ENCODE results near the gene SEC16B.

DNA sequence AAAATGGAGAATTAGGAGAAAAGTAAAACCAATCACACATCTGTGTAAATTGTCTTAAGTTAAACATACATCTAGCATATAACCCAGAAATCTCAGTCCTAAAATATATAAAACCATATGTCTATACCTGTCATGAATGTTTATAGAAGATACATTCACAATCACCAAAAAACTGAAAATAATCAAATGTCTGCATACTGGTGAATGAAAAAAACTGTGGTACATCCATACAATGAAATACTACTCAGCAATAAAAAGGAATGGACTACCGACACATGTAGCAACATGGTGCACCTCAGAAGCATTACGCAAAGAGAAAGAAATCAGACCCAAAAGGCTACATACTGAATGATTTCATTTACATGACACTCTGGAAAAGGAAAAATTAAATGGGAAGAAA, 47.7 kb upstream of the SEC16B start:
- TF ChIP-seq, protein P1, sequence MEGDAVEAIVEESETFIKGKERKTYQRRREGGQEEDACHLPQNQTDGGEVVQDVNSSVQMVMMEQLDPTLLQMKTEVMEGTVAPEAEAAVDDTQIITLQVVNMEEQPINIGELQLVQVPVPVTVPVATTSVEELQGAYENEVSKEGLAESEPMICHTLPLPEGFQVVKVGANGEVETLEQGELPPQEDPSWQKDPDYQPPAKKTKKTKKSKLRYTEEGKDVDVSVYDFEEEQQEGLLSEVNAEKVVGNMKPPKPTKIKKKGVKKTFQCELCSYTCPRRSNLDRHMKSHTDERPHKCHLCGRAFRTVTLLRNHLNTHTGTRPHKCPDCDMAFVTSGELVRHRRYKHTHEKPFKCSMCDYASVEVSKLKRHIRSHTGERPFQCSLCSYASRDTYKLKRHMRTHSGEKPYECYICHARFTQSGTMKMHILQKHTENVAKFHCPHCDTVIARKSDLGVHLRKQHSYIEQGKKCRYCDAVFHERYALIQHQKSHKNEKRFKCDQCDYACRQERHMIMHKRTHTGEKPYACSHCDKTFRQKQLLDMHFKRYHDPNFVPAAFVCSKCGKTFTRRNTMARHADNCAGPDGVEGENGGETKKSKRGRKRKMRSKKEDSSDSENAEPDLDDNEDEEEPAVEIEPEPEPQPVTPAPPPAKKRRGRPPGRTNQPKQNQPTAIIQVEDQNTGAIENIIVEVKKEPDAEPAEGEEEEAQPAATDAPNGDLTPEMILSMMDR (IDR thresholded peaks at IDR 0.05; ENCODE audit: low read length), result no peak
- no peak for TF ChIP-seq EZH2 (IDR thresholded peaks at IDR 0.05; ENCODE audit: borderline replicate concordance, low read length)

Measured in OCI-LY1 (cell line).